HT-29 (cell line): ENCODE measurements around the gene DNAH6. TPM values are rescaled to one million over a fixed set of nuclear protein-coding genes. Genes with fewer than 3 reads are reported as not detected.
A peak's percentile ranks its signal among the peaks of the same experiment; 100 is the strongest.

Source experiments
- DNase-seq: peaks from one replicate; pipeline ENCODE4 v3.0.0-alpha.2; 2015; ENCODE audit warnings: low spot score
- total RNA-seq: library from RNA; depleted of rRNA; stranded (reverse); fragments of >200 nt; shearing (Covaris generic); gene quantifications from 2 replicates; pipeline ENCODE4 v1.2.3, GENCODE V29; 2014

The DNAH6 gene
- total RNA-seq, 1 experiment from 2014 or later = 0.03 TPM

DNA sequence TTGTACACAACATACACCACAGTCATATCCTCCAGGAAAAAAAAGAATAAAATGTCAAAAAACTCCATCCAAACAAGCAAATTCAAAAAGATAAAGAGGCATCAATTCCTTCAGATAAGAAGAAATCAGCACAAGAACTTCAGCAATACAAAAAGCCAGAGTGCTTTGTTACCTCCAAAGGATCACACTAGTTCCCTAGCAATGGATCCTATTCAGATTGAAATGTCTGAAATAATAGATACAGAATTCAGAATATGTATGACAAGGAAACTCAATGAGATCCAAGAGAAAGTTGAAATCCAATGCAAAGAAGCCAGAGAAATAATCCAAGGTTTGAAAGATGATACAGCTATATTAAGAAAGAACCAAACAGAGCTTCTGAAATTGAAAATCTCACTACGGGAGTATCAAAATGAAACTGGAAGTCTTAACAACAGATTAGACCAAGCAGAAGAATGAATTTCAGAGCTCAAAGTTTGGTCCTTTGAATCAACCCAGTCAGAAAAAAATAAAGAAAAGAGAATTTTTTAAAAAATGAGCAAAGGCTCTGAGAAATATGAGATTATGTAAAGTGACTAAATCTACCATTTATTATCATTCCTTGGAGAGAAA, 284.0 kb downstream of the DNAH6 start:
- DNase-seq = no peak

DNA sequence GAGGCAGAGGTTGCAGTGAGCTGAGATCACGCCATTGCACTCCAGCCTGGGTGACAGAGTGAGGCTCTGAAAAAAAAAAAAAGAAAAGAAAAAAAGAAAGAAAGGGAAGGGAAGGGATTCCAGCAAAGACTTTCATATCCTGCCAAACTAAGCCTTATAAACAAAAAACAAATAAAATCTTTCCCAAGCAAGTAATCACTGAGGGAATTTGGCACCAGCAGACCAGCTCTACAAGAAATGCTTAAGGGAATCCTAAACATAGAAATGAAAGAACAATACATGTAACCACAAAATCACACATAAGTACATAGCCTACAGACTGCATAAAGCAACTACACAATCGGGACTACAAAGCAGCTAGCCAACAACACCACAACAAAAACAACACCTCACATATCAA, 285.5 kb downstream of the DNAH6 start:
- DNase-seq = no peak

DNA sequence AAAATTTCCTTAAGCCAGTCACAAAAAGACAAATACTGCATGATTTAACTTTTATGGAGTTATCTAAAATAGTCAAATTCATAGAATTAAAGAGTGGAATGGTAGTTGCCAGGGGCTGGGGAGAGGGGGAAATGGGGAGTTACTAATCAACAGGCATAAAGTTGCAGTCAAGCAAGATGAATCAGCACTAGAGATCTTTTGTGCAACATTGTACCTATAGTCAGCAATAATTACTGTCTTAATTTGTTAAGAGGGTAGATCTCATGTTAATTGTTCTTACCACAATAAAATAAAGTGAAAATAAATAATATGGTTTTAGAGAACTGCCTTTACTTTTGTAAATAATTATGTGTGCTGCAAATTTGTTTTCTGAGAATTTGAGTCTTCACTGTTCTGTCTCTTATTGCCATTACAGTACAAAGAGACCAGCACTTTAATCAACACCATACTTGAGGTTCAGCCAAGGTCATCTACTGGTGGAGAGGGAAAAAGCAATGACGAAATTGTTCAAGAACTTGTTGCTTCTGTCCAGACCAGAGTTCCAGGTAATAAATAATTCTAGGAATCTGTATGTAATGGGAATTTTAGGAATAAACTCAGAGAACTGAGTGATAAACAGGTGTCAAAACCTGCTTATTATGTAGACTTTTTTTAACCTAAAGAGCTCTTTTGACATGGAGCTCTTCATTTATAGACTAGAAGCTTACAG, 289.1 kb downstream of the DNAH6 start:
- DNase-seq = no peak

DNA sequence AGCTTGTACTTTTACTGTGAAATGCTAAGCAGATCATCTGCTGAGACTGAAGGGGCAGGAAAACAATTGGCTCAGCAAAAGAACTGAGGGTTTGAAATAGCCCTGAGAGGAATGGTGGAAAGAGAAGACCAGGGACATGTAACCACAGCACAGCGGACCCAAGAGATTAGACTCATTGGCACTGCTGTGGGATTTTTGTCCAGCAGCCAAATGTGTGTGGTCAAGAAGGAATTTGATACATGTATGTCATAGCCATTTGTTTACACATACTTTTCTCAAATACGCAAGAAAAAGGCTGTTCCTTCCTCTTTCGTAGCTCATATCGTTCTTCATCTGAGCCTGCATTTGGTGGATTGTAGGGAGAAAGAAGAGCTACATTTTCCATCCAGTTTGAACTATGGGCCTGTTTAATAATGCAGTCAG, 290.8 kb downstream of the DNAH6 start:
- DNase-seq = peak; percentile 79

DNA sequence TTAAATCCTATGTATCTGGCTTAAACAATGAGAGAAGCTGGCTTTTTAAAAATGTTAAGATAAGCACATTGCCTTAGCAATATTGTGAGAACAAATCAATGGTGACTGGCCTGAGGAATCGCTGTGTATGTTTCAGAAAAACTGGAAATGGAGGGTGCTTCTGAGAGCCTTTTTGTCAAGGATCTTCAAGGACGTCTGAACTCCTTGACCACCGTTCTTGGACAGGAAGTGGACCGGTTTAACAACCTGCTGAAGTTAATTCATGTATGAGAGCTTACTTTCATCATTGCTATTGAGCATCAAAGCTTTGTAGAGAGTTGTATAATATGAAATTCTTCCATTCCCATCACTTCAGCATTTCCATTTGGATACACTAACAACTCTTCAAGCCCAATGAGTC, 292.0 kb downstream of the DNAH6 start:
- no peak for DNase-seq

DNA sequence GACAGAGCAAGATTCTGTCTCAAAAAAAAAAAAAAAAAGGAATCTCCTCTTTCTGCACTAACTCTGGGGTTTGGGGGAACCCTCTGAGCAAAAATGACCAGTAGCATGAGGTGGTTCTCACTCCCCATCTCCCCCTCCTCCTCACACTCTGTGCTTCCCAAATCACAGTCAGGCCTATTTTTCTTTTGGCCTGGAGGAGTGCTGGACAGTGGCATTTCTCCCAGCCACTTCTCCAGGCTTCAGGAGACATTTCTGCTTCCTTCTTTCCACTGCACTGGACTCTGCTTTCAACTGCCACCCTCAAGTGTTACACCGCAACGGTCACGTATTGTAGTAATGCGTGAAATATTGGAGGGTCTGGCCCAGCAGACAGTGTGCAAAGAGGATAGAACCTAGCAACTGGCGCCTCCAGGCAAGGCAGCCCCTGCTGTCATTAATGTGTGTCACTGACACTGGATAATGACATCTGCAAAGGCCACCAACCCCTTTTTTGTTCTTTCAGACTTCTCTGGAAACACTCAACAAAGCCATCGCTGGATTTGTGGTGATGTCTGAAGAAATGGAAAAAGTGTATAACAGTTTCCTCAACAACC, 295.6 kb downstream of the DNAH6 start:
- no peak for DNase-seq

DNA sequence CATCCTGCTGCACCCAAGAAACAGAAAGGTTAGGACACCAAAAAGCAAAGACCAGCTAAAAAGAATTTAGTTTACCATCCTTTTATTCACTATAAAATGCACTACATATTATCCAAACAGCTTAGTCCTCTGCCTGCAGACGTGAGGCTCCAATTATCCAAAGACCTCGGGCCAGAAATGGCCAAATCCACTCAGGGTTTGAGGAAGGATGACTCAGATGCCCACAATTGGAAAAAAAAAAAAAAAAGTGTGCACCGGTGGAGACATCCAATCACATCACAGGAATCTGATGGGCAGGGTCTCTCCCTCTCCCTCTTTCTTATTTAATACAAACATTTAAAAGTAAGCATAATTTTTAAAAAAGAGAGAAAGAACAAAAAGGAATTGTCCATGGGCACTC, 298.8 kb downstream of the DNAH6 start:
- no peak for DNase-seq

DNA sequence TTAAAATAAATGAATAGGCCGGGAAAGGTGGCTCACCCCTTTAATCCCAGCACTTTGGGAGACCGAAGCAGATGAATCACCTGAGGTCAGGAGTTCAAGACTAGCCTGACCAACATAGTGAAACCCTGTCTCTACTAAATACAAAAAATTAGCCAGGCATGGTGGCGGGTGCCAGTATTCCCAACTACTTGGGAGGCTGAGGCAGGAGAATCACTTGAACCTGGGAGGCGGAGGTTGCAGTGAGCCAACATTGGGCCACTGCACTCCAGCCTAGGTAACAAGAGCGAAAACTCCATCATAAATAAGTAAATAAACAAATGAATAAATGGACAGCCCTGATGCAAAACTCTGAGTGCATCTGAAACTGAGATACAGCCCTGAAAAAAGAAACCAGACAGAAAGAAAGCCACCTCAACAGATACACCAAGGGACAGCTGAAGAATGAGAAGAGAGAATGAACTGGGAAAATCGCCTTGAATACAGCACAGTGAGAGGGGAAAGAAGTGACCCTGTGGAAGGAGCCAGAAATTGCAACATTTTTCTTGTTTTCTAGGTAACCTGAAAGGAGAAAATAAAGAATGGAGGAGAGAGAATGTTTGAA, 300.2 kb downstream of the DNAH6 start:
- DNase-seq = no peak

DNA sequence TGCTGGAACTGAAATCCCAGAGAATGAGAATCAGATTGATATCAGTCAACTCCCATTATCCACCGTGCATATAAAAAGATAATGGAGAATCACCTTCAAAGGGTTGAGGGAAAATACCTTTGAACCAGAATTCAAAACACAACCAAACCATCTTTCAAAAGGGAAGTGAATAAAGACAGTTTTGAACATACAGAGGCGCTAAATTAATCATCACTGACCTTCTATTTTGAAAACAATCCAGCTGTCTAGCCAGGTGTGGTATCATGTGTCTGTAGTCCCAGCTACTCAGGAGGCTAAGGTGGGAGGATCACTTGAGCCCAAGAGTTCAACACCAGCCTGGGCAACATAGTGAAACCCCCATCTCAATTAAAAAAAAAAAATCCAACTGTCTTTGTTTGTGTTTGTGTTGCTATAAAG, 300.9 kb downstream of the DNAH6 start:
- no peak for DNase-seq

DNA sequence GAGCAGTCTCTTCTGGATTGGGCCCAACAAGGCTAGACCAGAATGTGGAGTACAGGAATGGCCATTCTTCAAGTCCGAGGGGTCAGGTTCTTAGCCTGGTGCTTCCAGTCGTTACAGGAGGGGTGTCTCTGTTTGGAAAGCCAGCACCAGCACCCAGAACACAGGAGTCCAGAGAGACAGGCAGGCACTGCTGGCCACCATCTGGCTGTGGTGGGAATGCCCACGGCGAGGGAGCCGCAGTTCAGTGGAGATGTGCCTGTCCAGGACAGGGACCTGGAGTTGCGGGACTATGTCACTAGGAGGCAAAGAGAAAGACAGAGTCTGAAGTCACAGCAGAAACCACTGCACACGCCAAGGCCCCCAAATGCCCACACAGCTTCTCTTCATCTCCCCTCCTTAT, 305.5 kb downstream of the DNAH6 start:
- no peak for DNase-seq

DNA sequence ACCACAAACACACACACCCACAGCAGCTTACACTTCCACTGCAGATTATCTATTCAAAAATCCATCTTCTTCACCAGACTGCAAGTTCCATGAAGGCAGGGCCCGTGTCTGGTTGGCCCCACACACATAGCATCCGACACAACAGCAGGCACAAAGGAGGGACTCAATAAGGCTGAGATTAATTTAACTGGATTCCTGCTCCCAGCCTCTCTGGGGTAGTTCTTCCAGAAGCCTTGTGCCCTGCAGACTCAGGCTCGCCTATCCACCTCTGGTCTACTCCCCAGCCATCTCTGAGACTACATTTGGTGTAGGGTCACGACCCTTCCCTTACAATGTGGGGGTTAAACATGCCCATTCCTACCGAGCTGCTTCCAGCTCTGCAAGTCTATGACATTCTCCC, 306.9 kb downstream of the DNAH6 start:
- DNase-seq = no peak

DNA sequence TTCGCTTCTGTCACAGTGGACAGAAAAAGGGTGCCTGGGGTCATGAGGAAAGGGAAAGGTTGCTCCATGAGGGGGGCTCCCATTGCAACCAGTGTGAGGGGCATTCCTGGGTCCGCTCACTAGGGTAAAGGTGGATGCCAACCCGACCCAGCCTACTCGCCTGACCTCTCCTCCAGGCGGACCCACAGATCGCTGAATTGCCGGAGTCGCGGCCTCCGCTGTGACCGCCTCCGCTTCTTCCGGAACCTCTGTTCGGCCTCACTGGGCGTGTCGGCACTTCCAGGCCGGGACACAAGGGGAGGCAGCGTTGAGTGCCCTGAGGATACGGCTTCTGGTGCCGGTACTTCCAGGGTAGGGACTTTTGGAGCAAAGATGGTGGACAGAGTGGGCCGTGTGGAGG, 307.5 kb downstream of the DNAH6 start:
- DNase-seq = no peak

DNA sequence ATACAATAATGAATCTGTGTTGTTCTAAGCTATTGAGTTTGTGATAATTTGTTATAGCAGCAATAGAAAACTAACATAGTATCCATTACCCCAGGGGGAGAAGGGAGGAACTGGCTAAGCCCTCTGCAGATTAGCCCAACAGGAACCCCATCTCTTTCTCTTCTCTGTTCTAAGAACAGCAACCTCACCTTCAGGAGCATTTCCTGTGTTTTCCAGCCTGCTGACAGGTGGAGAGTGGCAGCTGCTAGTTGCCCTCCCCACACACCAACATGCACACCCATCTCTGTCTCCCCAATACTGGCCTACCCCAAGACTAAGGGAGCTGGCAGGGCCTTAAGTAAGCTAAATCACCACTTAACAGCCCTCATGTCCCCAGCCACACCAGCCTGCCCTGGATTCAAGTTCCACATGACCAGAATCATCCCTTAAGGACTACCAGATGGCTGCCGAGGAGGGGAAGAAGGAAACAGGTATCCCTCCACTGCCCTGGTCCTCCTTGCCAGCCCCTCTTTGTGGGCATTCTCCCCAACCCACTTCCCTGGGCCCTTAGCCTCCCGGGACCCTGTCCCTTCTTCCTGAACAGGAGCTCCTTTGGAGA, 311.8 kb downstream of the DNAH6 start:
- DNase-seq = no peak

DNA sequence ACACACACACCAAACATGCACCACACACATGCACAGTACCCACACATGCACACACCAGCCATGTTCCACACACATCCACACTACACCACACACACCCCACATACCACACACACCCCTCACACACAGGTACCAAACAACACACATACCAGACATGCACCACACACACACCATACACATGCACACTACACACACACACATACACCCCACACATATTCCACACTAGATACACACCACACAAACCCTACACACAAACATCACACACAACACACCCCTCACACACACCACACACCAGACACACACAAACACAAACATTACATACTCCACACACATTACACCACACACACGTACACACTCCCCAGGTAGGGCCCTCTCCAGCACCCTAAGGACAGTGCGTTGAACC, 313.4 kb downstream of the DNAH6 start:
- DNase-seq = no peak

DNA sequence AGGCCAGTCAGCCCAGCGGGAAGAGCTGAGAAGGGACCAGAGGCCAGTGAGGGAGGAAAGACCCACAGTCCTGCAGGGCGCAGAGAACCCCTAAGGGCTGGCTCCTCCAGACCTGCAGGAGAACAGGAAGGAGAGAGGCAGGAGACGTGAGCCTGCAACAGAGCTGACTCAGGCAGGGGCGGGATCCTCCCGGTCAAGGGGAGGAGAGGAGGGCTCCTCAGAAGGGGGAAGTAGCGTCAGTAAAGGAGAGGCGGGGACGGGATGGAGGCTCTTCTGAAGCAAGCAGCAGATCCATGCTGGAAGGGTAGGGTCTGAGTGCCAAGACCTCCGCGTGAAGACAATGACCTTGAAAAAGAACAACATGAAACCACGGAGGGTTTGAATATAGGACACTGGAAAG, 313.8 kb downstream of the DNAH6 start:
- DNase-seq = peak; percentile 3

DNA sequence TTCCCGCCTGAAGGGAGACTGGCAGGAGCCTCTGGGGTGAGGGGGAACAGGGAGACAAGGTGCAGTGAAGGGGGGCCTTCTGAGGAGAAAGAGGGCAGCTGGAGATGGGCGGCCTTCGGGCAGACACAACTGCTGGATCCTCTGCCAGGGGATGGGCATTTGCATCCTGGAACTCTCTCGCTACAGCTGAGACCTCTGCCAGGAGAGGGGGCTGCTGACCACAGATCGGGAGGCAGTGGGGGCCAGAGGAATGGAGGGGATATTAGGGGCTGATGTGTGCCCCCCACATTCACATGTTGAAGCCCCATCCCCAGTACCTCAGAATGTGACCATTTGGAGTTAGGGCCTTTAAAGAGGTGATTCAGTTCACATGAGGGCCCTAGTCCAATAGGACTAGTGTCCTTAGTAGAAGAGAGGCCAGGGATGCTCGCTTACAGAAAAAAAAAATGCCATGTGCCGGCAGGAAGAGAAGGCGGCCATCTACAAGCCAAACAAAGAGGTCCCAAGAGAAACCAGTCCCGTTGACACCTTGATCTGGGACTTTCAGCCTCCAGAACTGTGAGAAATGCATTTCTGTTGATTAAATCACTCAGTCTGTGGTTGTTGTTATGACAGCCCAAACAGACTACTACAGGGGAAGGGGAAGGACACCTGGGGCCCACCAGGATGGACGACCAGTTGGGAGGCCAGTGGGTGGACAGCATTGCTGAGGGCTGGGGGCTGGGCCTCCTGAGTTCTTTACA, 314.6 kb downstream of the DNAH6 start:
- DNase-seq = no peak

DNA sequence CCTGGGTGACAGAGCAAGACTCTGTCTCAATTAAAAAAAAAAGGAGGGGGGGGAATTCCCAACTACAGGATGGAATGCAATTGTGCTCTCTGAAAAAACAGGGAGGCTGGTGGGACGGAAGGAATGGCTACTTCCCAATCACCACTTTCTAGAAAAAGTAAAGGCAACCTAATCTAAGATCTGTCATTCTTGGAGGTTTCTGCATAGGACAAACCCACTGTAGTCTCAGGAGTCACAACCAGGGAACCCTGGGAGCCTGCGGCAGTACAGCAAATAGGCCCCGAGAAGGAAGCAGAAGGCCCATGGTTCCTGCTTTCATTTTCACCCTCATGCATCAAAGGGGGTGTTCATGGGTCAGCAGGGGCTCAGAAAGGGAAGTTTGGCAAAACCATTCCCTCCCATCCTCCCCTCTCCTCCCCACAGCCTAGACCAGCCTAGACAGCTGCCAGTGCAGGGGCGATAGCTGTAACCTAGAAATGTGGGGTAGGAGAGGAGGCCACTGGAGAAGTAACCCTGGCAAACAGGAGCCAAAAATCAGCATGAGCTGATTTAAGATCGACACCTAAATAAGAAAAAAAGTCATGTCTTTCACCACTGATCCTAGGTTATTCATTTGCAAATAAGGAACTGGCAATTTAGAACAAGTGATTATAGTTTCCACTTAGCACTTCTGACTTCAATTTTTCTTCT, 316.6 kb downstream of the DNAH6 start:
- no peak for DNase-seq

DNA sequence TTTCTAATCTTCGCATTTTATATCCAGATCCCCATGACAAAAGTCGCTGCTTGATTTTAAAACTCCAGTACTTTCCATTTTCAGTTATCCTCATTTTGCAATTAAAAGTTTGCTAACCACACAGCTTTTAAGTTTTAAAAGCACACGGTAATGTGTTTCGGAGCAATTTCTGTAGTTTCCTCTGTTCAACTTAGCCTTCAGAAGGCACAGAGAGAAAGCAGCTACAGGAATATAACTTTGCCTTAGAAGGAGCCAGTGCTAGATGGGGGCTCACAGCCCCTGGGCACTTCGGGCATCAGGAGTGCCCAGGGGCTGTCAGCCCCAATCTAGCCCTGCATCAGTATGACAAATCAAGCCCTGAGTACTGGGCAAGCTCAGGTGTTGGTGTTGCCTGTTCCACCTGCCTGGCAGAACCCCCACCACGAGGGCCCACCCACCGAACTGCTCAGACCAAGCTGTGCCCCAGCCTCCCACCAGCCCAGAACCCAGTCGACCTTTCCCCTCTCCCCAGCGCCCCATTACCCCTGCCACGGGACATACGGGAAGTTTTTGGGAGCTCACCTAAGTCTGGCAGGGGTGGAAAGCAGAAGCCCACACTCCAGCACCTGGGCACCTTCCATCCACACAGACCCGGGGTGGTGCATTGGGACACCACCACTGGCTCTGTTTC, 317.3 kb downstream of the DNAH6 start:
- no peak for DNase-seq

DNA sequence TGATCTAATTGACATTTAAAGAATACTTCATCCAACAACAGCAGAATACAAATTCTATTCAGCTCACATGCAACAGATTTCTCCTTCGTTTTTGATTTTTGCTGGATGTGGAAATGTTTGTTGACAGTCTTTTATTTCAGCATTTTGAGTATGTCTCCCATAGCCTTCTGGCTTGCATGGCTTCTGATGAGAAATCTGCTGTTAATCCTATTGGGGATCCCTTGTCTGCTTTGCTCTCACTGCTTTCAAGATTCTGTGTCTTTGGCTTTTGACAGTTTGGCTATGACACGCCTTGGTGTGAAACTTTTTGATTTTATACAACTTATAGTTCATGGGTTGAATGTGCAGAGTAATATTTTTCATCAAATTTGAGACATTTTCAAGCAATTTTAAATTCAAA, 319.9 kb downstream of the DNAH6 start:
- DNase-seq = no peak

DNA sequence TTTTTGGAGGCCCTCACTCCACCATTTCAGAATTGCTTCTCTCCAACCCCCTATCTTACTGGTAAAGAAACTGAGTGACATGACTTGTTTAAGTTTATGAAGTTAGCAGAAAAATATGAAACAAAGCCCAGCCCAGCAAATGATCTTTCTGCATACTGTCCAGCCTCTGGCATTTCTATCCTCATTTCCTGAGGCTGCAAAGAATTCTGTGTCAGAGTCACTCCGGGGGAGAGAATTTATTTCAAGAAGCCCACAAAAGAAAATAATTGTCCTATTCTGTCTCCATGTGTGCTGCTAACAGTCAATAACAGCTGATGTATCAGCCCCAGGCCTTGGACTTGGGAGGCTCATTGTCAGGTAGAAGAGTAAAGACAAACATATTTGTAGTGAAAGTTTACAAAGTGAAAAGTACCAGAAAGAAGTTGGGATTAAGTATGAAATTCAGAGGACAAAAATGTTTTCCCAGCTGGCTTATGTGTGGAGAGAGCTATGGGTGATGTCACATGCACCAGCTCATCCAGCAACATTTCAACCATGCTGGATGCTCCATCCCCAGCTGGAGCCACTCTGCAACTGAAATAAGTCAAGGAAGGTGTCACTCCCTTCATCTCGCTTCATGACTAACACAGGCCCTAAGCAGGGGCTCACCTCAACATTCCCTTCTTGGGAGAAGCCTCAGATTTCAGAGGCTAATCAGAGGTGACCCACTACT, 322.3 kb downstream of the DNAH6 start:
- DNase-seq = no peak
